ENCODE data around the gene EFEMP1. TPM values are rescaled to one million over a fixed set of nuclear protein-coding genes. Genes with fewer than 3 reads are reported as not detected.
"Not testable (repeated sequence)": the region's sequence is repeated elsewhere in the genome, so short reads cannot be mapped to it uniquely, and the experiment has no call there.

EFEMP1 gene
- polyA plus RNA-seq, 1 donor: 29.9 TPM

DNA sequence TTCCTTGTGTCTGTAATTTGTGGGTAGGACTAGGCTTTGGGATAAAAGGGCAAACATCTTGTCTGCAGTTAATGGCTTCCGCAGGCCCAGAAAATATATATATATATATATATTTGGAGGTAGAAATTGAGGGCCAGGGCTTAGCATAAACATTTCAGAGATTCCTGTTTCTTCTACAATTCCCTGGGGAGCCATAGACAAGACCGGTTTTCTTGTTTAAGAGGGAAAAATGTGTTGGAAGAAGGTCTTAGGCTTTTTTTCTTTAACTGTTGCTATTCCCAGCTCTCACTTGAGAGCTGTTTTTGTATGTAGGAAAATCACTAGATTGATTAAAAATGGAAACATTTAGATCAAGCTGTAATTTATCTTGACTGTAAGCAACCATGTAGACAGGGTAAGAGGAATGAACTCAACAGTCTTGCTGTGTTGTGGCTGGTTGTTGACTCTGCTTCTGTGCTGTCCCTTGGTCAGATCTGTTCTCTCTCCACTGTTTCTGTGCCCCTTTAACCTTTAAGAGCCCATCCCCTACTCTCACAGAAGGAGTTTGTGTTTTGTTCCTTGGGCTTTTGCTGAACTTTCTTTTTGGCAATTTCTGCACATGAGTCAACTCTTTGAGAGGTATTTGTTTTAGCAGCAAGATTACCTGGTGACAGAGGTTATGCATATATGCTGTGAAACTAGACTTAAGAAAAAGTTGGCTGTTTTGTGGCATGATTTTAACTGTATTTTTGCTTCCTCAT lies 58.3 kb downstream of the EFEMP1 start:
- no peak for DNase-seq (ENCODE audit: low read depth)

GRCh38 chr2:55864351-55865084 lies 59.1 kb downstream of the EFEMP1 start:
- no peak for DNase-seq (ENCODE audit: low read depth)

DNA sequence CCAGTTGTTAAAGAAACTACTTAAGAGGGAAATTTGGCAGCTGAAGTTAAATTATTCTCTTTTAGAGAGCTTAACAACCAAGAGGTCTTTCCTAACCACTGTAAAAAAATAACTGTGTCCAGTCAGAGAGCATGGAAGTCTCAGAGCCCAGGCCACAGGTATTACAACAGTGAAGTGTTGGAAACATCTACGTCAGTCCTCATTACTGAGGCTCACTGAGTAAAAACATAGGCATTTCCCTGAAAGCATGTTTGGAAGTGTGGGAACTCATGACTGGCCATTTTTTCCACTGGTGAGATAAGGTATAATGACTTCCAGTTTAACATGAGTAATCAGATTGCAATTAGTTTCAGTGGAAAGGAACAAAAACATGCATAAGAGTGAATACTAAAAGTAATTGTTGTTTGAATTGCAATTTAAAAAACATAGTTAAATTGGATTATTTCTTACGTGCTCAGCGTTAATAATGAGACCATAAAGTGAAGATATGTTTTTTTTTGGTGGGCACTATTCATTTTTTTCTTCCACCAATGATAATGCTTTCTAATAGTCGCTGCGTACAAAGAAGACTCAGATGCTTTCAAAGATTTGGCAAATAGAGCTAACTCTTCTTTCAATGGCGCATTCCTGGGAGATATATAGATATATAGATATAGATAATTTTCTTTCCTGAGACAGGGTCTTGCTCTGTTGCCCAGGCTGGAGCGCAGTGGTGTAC lies 60.8 kb downstream of the EFEMP1 start:
- DNase-seq (ENCODE audit: low read depth): no peak

DNA sequence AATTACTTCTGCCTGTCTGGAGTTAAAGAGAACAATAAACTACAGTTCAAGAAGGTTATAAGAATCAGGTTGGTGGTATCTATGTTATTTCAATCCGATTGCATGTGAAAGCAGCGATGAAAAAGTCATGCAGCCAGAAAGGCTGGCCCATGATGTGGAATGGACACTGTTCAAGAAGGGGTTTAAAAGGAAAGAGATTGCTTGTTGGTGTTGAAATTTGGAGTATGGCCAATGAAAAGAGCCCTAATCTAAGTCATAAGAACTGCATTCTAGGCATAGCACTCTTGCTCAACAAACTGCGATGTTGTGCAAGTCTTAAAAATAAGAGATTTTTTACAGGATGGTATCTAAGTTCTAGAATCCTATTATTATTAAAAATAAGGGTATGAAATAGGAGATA lies 61.3 kb downstream of the EFEMP1 start:
- no peak for DNase-seq (ENCODE audit: low read depth)

GRCh38 chr2:55861733-55862132 lies 61.8 kb downstream of the EFEMP1 start:
- DNase-seq (ENCODE audit: low read depth): no peak

GRCh38 chr2:55860832-55861231 lies 62.8 kb downstream of the EFEMP1 start:
- peak; percentile 56 for DNase-seq (ENCODE audit: low read depth)

DNA sequence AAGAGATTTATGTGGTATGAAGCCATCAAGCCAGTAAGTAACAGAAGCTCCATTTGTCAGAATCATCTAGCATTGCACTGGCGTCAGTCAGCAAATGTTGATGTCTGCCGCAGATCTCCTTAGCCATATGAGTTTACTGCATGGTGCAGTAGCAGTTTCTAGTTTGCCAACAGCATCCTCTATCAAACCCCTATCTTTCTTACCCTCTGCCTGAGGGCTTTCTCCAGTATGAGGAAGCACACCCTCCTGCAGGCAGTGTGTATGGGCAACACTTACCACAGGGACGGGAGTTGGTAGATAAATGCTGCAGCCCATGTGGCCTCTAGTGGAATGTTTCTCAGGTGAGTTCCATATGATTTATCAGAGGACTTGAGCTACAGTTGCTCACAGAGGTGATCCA lies 63.7 kb downstream of the EFEMP1 start:
- DNase-seq (ENCODE audit: low read depth): no peak

GRCh38 chr2:55857766-55858165 lies 65.8 kb downstream of the EFEMP1 start:
- no peak for DNase-seq (ENCODE audit: low read depth)

- no peak for DNase-seq (ENCODE audit: low read depth)
Measured at GRCh38 chr2:55856936-55857335, 66.6 kb downstream of the EFEMP1 start.

- DNase-seq (ENCODE audit: low read depth): no peak
Measured at GRCh38 chr2:55848096-55848495, 75.5 kb downstream of the EFEMP1 start.

- DNase-seq (ENCODE audit: low read depth): no peak
Measured at GRCh38 chr2:55846426-55846825, 77.2 kb downstream of the EFEMP1 start.

- no peak for DNase-seq (ENCODE audit: low read depth)
Measured at GRCh38 chr2:55844986-55845385, 78.6 kb downstream of the EFEMP1 start.

GRCh38 chr2:55843994-55844345 lies 79.6 kb downstream of the EFEMP1 start:
- DNase-seq (ENCODE audit: low read depth): no peak

DNA sequence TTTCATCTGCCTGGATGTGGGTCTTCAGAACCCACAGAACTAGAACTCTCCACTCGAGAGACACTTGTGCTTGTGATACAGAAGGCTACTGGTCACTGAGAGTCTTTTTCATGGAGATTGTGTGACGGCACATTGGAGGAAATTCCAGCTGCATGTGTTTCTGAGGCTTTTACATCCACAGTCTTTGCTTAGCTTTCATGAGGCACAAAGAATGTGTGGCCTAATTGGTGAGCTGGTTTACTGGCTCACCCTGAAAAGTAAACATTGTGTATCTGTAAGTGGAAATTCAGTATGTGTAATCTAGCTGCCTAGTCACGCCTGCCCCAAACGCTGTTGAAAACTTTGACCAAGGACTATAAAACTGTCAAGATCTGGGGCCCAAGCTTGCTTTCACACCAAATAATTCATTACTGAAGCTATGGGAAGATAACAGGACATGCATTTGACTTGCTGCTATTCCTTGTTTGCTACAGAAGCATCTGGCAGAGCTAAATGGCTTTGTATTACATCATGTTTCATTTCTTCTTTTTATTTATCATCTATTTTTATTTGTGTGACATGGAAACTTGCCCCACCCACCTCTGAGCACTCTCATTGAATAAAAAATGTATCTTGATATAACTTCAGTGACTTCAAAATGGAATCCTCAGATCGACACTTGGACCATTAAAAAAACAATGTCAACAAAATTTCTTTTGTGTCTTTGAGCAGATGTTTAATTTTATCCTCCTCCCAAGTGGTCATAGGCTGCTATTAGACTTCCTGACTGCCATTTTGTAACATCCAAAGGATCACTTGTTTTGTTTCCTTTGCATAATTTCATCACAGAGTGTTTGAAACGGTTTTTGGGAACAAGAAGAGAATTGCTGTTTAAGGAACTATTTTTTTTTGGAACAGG lies 80.2 kb downstream of the EFEMP1 start:
- DNase-seq (ENCODE audit: low read depth): no peak

GRCh38 chr2:55842046-55842445 lies 81.5 kb downstream of the EFEMP1 start:
- DNase-seq (ENCODE audit: low read depth): no peak

GRCh38 chr2:55840460-55840859 lies 83.1 kb downstream of the EFEMP1 start:
- no peak for DNase-seq (ENCODE audit: low read depth)

- no peak for DNase-seq (ENCODE audit: low read depth)
Measured at GRCh38 chr2:55839182-55839819, 84.3 kb downstream of the EFEMP1 start.

- no peak for DNase-seq (ENCODE audit: low read depth)
Measured at GRCh38 chr2:55838653-55839052, 84.9 kb downstream of the EFEMP1 start.

- DNase-seq (ENCODE audit: low read depth): not testable (repeated sequence)
Measured at GRCh38 chr2:55838117-55838516, 85.5 kb downstream of the EFEMP1 start.

DNA sequence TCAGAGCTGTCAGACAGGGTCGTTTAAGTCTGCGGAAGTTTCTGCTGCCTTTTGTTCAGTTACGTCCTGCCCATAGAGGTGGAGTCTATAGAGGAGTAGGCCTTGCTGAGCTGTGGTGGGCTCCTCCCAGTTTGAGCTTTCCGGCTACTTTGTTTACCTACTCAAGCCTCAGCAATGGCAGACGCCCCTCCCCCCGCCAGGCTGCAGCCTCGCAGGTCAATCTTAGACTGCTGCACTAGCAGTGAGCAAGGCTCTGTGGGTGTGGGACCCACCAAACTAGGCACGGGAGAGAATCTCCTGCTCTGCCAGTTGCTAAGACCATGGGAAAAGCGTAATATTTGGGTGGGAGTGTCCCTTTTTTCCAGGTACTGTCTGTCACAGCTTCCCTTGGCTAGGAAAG lies 86.5 kb downstream of the EFEMP1 start:
- no peak for DNase-seq (ENCODE audit: low read depth)
